PC-9 (cell line): ENCODE data around the gene RIPOR3.

Experiments used
- CTCF ChIP-seq: fragments of 200-600 bp; sonication (generic); conservative IDR thresholded peaks from 2 replicates; pipeline ENCODE4 v1.6.1; 2017; ENCODE audit warnings: mixed run types, antibody characterized with exemption, mild to moderate bottlenecking, moderate library complexity
- EZH2 ChIP-seq: fragments of 200-600 bp; sonication (generic); IDR thresholded peaks from 2 replicates; pipeline ENCODE4 v1.8.0; 2017; ENCODE audit warnings: antibody characterized with exemption, low read depth

GRCh38 chr20:50589548-50590347, 101.6 kb downstream of the RIPOR3 start:
- no peak for TF ChIP-seq CTCF
- no peak for TF ChIP-seq EZH2
